Measurements from ENCODE around the gene CAPN5. TPM values are rescaled to one million over a fixed set of nuclear protein-coding genes. Genes with fewer than 3 reads are reported as not detected.

The CAPN5 gene
- total and polyA plus RNA-seq, 2 experiments from 2014 or later: 18.3 to 22.4 TPM

- no peaks in the 10 kb centered on the region for H3K4me1 ChIP-seq (ENCODE audit: insufficient read depth)
- no peak for TF ChIP-seq EZH2phosphoT487 (IDR thresholded peaks at IDR 0.05; ENCODE audit: insufficient read depth, low read depth)
- TF ChIP-seq EZH2 (IDR thresholded peaks at IDR 0.05; ENCODE audit: insufficient read depth, poor library complexity, severe bottlenecking): no peak
- H3K27ac ChIP-seq: no peak overlapping the region
- no peaks in the 10 kb centered on the region for H3K9me3 ChIP-seq (ENCODE audit: low read depth)
- H3K4me3 ChIP-seq: no peak overlapping the region
- no peak for DNase-seq
- in situ Hi-C loops (cut with MboI): no loop called here
- no peak overlapping the region for H3K4me2 ChIP-seq (ENCODE audit: unreplicated experiment)
- H3K27me3 ChIP-seq (replicated peaks; ENCODE audit: insufficient read depth): no peaks in the 10 kb centered on the region; the same call in 1 of the 2 replicates
- no peaks in the 10 kb centered on the region for H4K20me1 ChIP-seq (ENCODE audit: insufficient read depth)
- no peaks in the 10 kb centered on the region for H3K36me3 ChIP-seq (ENCODE audit: low read depth)
- no peaks in the 10 kb centered on the region for H3K9me2 ChIP-seq (ENCODE audit: insufficient read depth)
- WGBS, 2 experiments (ENCODE audit: low coverage in 1 of 2, low lambda C conversion rate in 2 of 2, missing lambda C conversion rate in 2 of 2): 70 to 77% methylated on average over 19 of the region's 19 CpGs
- no peaks in the 10 kb centered on the region for H3F3A ChIP-seq (ENCODE audit: insufficient read depth)
- H2AFZ ChIP-seq: no peak overlapping the region
- no peak overlapping the region for H3K9ac ChIP-seq
- H3K79me2 ChIP-seq (ENCODE audit: insufficient read depth): no peaks in the 10 kb centered on the region
Observed at GRCh38 chr11:77158041-77158695, 91.4 kb downstream of the CAPN5 start.

GRCh38 chr11:77159219-77159936 is 92.6 kb downstream of the CAPN5 start:
- Histone ChIP-seq H3K4me1 (ENCODE audit: insufficient read depth) (no peaks in the 10 kb centered on the region), H3K9me3 (ENCODE audit: low read depth) (no peaks in the 10 kb centered on the region), H3K9me2 (ENCODE audit: insufficient read depth) (no peaks in the 10 kb centered on the region), H3K4me2 (ENCODE audit: unreplicated experiment) (no peak overlapping the region), H3K27ac (no peak overlapping the region), H3K27me3 (replicated peaks; ENCODE audit: insufficient read depth) (no peaks in the 10 kb centered on the region; the same call in 1 of the 2 replicates), H3K9ac (no peak overlapping the region), H3K36me3 (ENCODE audit: low read depth) (no peaks in the 10 kb centered on the region), H2AFZ (no peak overlapping the region), H3K4me3 (no peak overlapping the region), H4K20me1 (ENCODE audit: insufficient read depth) (no peaks in the 10 kb centered on the region), H3F3A (ENCODE audit: insufficient read depth) (no peaks in the 10 kb centered on the region), H3K79me2 (ENCODE audit: insufficient read depth) (no peaks in the 10 kb centered on the region)
- no peak for DNase-seq
- WGBS, 2 experiments (ENCODE audit: low coverage in 1 of 2, low lambda C conversion rate in 2 of 2, missing lambda C conversion rate in 2 of 2): 65 to 66% methylated on average over 4 of the region's 4 CpGs
- TF ChIP-seq EZH2 (IDR thresholded peaks at IDR 0.05; ENCODE audit: insufficient read depth, poor library complexity, severe bottlenecking) (no peak), EZH2phosphoT487 (IDR thresholded peaks at IDR 0.05; ENCODE audit: insufficient read depth, low read depth) (no peak)
- in situ Hi-C loops (cut with MboI): no loop called here

GRCh38 chr11:77159937-77160495 is 93.2 kb downstream of the CAPN5 start:
- Histone ChIP-seq H3K27ac (no peak overlapping the region), H3K9me2 (ENCODE audit: insufficient read depth) (no peaks in the 10 kb centered on the region), H3K4me2 (ENCODE audit: unreplicated experiment) (no peak overlapping the region), H2AFZ (no peak overlapping the region), H3K9me3 (ENCODE audit: low read depth) (no peaks in the 10 kb centered on the region), H3K36me3 (ENCODE audit: low read depth) (no peaks in the 10 kb centered on the region), H3K9ac (no peak overlapping the region), H3K27me3 (replicated peaks; ENCODE audit: insufficient read depth) (no peaks in the 10 kb centered on the region; the same call in none of the 2 replicates), H4K20me1 (ENCODE audit: insufficient read depth) (no peaks in the 10 kb centered on the region), H3K4me3 (no peak overlapping the region), H3K4me1 (ENCODE audit: insufficient read depth) (no peaks in the 10 kb centered on the region), H3K79me2 (ENCODE audit: insufficient read depth) (no peaks in the 10 kb centered on the region), H3F3A (ENCODE audit: insufficient read depth) (no peaks in the 10 kb centered on the region)
- no peak for DNase-seq
- 74 to 86% methylated on average over 13 to 20 of the region's 20 CpGs for WGBS, 2 experiments (ENCODE audit: low coverage in 1 of 2, low lambda C conversion rate in 2 of 2, missing lambda C conversion rate in 2 of 2)
- in situ Hi-C loops (cut with MboI): no loop called here
- TF ChIP-seq EZH2 (IDR thresholded peaks at IDR 0.05; ENCODE audit: insufficient read depth, poor library complexity, severe bottlenecking) (no peak), EZH2phosphoT487 (IDR thresholded peaks at IDR 0.05; ENCODE audit: insufficient read depth, low read depth) (no peak)

GRCh38 chr11:77163271-77163670 is 96.5 kb downstream of the CAPN5 start:
- Histone ChIP-seq H2AFZ (no peak overlapping the region), H3K9ac (no peak overlapping the region), H3K4me3 (no peak overlapping the region), H3K79me2 (ENCODE audit: insufficient read depth) (no peaks in the 10 kb centered on the region), H3K4me2 (ENCODE audit: unreplicated experiment) (no peak overlapping the region), H4K20me1 (ENCODE audit: insufficient read depth) (no peaks in the 10 kb centered on the region), H3K36me3 (ENCODE audit: low read depth) (no peaks in the 10 kb centered on the region), H3K4me1 (ENCODE audit: insufficient read depth) (no peaks in the 10 kb centered on the region), H3K9me2 (ENCODE audit: insufficient read depth) (no peaks in the 10 kb centered on the region), H3K27ac (no peak overlapping the region), H3K9me3 (ENCODE audit: low read depth) (no peaks in the 10 kb centered on the region), H3K27me3 (replicated peaks; ENCODE audit: insufficient read depth) (no peaks in the 10 kb centered on the region; the same call in none of the 2 replicates), H3F3A (ENCODE audit: insufficient read depth) (no peaks in the 10 kb centered on the region)
- no peak for DNase-seq
- in situ Hi-C loops (cut with MboI): no loop called here
- no peak for TF ChIP-seq EZH2phosphoT487 (IDR thresholded peaks at IDR 0.05; ENCODE audit: insufficient read depth, low read depth)
- no peak for TF ChIP-seq EZH2 (IDR thresholded peaks at IDR 0.05; ENCODE audit: insufficient read depth, poor library complexity, severe bottlenecking)
- 62 to 68% methylated on average over 6 of the region's 6 CpGs for WGBS, 2 experiments (ENCODE audit: low coverage in 1 of 2, low lambda C conversion rate in 2 of 2, missing lambda C conversion rate in 2 of 2)
